KMS-11 (cell line): Measurements from ENCODE around the gene CCHCR1.

Experiments
- H2AFZ ChIP-seq: fragments of 200-600 bp; sonication (generic); 2 replicates; pipeline ENCODE4 v1.6.1; 2016; ENCODE audit warnings: antibody characterized with exemption, mixed run types, low read depth
- H3K27ac ChIP-seq: fragments of 200-600 bp; sonication (generic); 2 replicates; pipeline ENCODE4 v1.6.1; 2016; ENCODE audit warnings: mild to moderate bottlenecking, mixed run types
- H3K27me3 ChIP-seq: fragments of 200-600 bp; sonication (generic); 2 replicates; pipeline ENCODE4 v1.6.1; 2017; ENCODE audit warnings: mild to moderate bottlenecking, low read depth, mixed run types, moderate library complexity; ENCODE audit not compliant: insufficient read depth
- H3K36me3 ChIP-seq: fragments of 200-600 bp; sonication (generic); 2 replicates; pipeline ENCODE4 v1.6.1; 2017; ENCODE audit warnings: mild to moderate bottlenecking, mixed run types; ENCODE audit not compliant: insufficient read depth
- H3K4me1 ChIP-seq: fragments of 200-600 bp; sonication (generic); 2 replicates; pipeline ENCODE4 v1.6.1; 2016; ENCODE audit warnings: mild to moderate bottlenecking, low read depth, mixed run types; ENCODE audit not compliant: poor library complexity, severe bottlenecking
- H3K4me2 ChIP-seq: fragments of 200-600 bp; sonication (generic); 2 replicates; pipeline ENCODE4 v1.7.0; 2016; ENCODE audit warnings: mild to moderate bottlenecking, mixed run types
- H3K4me3 ChIP-seq: fragments of 200-600 bp; sonication (generic); IDR thresholded peaks from 2 replicates; pipeline ENCODE4 v1.6.1; 2017; ENCODE audit warnings: low read depth, low read length, mixed read lengths; ENCODE audit not compliant: insufficient read depth
- H3K79me2 ChIP-seq: fragments of 200-600 bp; sonication (generic); 2 replicates; pipeline ENCODE4 v1.6.1; 2016; ENCODE audit warnings: low read depth, mixed run types; ENCODE audit not compliant: insufficient read depth
- H3K9ac ChIP-seq: fragments of 200-600 bp; sonication (generic); 2 replicates; pipeline ENCODE4 v1.6.1; 2016; ENCODE audit warnings: mild to moderate bottlenecking, mixed run types
- H4K20me1 ChIP-seq: fragments of 200-600 bp; sonication (generic); 2 replicates; pipeline ENCODE4 v1.6.1; 2016; ENCODE audit warnings: mild to moderate bottlenecking, mixed run types; ENCODE audit not compliant: insufficient read depth
- CTCF ChIP-seq: fragments of 200-600 bp; sonication (generic); conservative IDR thresholded peaks from 2 replicates; pipeline ENCODE4 v1.6.1; 2017; ENCODE audit warnings: low read depth, mild to moderate bottlenecking, antibody characterized with exemption, low read length, moderate library complexity, mixed read lengths

Gene CCHCR1

DNA sequence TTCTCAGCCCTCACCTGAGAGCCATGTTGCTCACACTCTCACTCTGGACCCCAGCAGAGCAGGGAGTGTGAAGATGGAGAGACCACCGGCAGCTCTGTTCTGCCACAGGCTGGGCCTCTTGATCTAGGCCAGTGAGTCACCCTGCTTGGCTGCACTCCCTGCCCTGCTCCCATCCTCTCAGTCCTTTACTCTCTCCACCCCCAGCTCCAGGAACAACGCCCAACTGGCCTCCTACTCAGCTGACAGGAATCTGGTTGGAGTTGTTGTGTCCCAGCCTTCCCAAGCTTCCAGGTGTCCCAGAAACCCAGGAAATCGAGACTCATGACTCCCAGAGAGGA lies 43.1 kb downstream of the CCHCR1 start, which contains the start of gene PSORS1C1:
PSORS1C1 (plus strand) TSS at position 260 of the 338 bp plus-strand sequence. CDS start 14,833 bp downstream, outside the sequence.
- Histone ChIP-seq H3K4me2 (no peak within 1 kb of the TSS), H3K36me3 (no peaks in the 10 kb centered on the region), H3K79me2 (no peaks in the 10 kb centered on the region), H3K27ac (no peak within 1 kb of the TSS), H3K9ac (no peak within 1 kb of the TSS), H3K4me1 (no peaks in the 10 kb centered on the region), H3K27me3 (peaks cover 57% of the 10 kb centered on the region), H3K4me3 (no peak within 1 kb of the TSS), H2AFZ (no peak within 1 kb of the TSS), H4K20me1 (no peaks in the 10 kb centered on the region)
- TF ChIP-seq CTCF, result no peak

DNA sequence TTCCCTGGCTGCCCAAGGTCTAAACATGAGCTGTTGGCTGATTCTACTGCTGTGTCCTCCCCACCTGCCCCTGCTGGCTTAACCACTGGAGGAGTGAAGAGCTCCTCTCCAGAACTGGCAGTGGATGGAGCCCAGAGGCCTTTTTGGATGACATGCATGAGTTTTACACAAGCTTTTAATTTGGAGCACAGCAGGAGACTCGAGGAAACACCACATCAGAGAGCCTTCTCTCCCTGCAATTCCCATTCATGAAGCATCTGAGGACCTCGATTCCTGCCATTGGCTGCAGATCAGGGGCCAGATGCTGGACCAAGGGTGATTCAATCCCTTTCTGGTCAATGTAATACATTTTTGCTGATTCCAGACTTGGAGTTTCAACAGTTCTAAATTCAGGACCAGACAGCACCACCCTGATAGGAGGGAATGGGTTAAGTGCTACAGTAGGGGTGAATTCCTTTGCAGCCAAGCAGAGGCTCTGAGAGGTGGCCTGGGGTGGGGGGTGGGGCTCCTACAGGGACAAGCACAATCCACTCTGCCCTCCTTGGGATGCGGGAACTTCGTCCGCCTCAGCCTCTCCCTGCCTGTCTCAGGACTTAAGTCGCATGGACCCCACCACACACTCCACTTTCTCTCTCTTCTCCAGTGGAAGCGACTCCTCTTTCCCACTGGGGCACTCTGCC lies 43.6 kb downstream of the CCHCR1 start:
- Histone ChIP-seq H3K27me3 (peaks cover 53% of the 10 kb centered on the region), H3K4me3 (no peak overlapping the region), H3K4me1 (no peaks in the 10 kb centered on the region), H4K20me1 (no peaks in the 10 kb centered on the region), H3K4me2 (no peak overlapping the region), H3K27ac (no peak overlapping the region), H2AFZ (no peak overlapping the region), H3K9ac (no peak overlapping the region), H3K36me3 (no peaks in the 10 kb centered on the region), H3K79me2 (no peaks in the 10 kb centered on the region)
- no peak for TF ChIP-seq CTCF

DNA sequence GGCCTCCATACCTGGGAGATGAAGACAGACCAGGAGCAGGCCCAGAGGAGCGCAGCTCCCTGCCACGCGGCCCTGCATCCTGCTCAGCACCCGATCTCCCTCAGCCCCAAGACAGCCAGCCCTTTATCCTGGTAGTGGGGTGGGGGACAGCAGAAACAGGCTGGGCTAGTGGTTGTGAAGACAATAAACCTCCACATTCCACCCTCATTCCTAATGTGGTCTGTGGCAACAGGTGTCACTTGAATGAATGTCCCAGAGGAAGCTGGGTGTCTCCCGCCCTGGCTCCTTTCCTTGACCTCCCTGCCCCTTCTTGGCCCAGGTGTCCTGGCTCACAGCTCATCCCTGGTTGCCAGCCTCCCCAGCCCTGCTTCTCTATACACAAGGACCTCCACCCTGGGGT lies 45.1 kb downstream of the CCHCR1 start, which contains the start of gene C6orf15:
C6orf15 (minus strand) TSS at position 98 of the 400 bp plus-strand sequence; CDS start at position 78, 20 bp downstream.
- Histone ChIP-seq H3K4me3 (no peak within 1 kb of the TSS), H3K36me3 (no peaks in the 10 kb centered on the region), H3K4me2 (no peak within 1 kb of the TSS), H2AFZ (no peak within 1 kb of the TSS), H3K27me3 (peaks cover 38% of the 10 kb centered on the region), H3K4me1 (no peaks in the 10 kb centered on the region), H3K9ac (no peak within 1 kb of the TSS), H3K27ac (no peak within 1 kb of the TSS), H4K20me1 (no peaks in the 10 kb centered on the region), H3K79me2 (no peaks in the 10 kb centered on the region)
- no peak for TF ChIP-seq CTCF

GRCh38 chr6:31111712-31112111 lies 45.9 kb downstream of the CCHCR1 start:
- no peaks in the 10 kb centered on the region for H3K4me1 ChIP-seq
- H3K36me3 ChIP-seq, result no peaks in the 10 kb centered on the region
- H2AFZ ChIP-seq, result no peak overlapping the region
- H3K4me2 ChIP-seq, result no peak overlapping the region
- H3K79me2 ChIP-seq, result no peaks in the 10 kb centered on the region
- H3K9ac ChIP-seq, result no peak overlapping the region
- no peaks in the 10 kb centered on the region for H4K20me1 ChIP-seq
- H3K27ac ChIP-seq, result no peak overlapping the region
- H3K27me3 ChIP-seq, result peaks cover 31% of the 10 kb centered on the region
- no peak overlapping the region for H3K4me3 ChIP-seq
- TF ChIP-seq CTCF, result no peak
